ENCODE data around the gene HMOX1. TPM values are rescaled to one million over a fixed set of nuclear protein-coding genes. Genes with fewer than 3 reads are reported as not detected.
"Not testable (repeated sequence)": the region's sequence is repeated elsewhere in the genome, so short reads cannot be mapped to it uniquely, and the experiment has no call there.

Gene HMOX1
- total RNA-seq, 2 donors from 2014 or later, result 0.14 to 0.48 TPM

DNA sequence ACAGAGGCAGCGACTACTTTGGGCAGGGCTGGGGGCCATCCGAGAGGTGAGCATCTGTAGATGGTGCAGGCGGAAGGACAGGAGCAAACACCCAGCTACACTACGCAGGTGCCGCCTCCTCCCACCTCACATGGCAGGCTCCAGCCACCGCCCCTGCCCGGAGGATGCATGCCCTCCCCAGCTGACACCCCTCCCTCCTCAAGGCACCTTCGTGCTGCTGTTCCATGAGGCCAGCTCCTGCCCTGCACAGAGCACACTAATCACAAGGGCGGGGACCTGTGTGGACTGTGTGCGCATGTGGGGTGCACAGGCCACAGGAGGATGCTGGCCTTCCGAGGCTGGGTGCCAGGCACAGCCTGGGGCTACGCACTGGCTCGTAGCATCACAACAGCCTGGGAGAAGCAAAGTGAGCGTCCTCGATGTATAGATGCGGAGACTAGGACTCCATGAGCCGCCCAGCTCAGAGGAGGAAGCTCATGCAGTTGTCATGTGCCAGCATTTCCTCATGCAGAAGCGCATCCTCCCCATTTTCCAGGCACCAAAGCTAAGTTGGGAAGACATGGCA lies 32.8 kb upstream of the HMOX1 start:
- ATAC-seq (no peak), DNase-seq (ENCODE audit: low spot score in 2 of 2) (no peak)
- Mint-ChIP-seq H3K36me3 (no peaks in the 10 kb centered on the region), H3K27ac (peak overlapping the region in 1 of 2 donors; percentile 5), H3K9me3 (no peaks in the 10 kb centered on the region)

DNA sequence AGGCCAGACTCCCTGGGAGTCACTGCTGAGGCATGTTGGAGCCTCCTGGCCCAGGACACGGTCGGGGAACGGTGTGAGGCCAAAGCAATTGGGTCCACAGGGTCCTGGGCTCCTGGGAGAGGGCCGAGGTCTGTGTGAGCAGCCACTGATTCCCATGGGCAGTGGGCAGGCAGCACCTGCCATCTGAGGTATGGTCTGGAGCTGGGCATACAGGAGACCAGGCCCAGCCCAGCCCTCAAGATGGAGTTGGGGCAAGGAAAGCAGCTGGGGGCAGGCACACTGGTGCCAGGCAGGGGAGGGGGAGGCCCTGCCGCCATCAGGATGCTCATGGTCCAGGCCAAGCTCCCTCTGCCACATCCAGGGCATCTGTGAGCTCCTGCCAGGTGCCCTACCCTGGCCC lies 32.2 kb upstream of the HMOX1 start:
- ATAC-seq, result no peak
- Mint-ChIP-seq H3K36me3 (no peaks in the 10 kb centered on the region), H3K9me3 (no peaks in the 10 kb centered on the region), H3K27ac (peak overlapping the region in 1 of 2 donors; percentile 5)
- no peak for DNase-seq (ENCODE audit: low spot score in 2 of 2)

DNA sequence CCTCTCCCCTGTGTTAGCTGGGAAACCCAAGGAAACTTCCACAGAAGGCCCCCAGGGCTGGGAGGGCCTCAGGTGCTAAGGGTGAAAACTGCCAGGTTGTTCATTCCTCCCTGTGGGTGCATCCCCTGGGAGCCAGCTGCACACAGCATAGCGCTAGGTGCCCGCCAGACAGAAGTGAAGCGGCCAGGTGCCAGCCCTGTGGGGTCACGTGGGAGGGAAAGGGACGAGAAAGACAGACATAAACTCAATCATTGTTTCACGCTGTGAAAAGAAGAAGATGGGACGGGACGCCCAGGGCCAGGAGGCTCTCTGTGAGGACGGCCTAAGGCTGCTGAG lies 31.6 kb upstream of the HMOX1 start:
- no peaks in the 10 kb centered on the region for H3K9me3 Mint-ChIP-seq
- ATAC-seq (no peak), DNase-seq (ENCODE audit: low spot score in 2 of 2) (no peak)
- peak overlapping the region; percentile 58 to 60 for H3K27ac Mint-ChIP-seq
- H3K36me3 Mint-ChIP-seq, result no peaks in the 10 kb centered on the region

DNA sequence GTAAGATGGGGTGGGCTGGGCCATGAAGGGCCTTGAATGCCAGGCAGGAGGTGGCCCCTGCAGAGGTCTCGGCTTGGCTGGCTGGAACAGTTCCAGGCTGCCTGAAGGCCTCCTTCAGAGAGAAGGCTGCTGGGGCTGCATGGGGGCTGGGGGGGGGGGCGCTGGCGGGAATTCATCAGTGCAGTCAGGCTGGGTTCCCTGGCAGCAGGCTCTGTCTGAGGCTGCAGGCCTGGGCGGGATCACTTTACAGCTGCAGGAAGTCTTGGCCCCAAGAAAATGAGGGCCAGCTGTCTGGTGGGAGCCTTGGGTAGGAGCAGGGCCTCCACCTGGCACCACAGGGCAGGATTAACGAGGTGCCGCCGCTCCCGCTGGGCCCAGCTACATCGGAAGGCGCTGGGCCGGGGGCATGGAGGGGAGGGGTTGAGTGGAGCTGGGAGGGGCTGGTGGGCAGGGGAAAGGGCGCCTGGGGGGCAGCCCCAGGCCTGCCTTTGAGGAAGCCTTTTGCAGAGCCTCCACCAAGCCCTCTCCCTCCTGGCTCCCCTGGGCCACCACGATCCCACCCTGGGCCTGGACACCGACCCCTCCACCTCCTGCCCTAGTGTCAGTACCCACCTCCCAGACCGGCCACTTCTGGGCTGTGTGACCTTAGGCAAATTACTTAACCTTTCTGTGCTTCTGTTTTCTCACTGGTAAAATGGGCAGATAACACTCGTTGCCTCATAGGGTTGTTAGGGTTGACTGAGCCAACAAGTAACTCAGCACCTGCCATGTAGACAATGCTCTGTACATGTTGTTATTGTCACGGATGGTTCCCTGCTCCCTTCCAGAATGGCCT lies 31.0 kb upstream of the HMOX1 start:
- H3K36me3 Mint-ChIP-seq, result no peaks in the 10 kb centered on the region
- no peaks in the 10 kb centered on the region for H3K9me3 Mint-ChIP-seq
- H3K27ac Mint-ChIP-seq, result peak overlapping the region; percentile 58 to 76
- ATAC-seq (peak in 1 of 2 donors; percentile 4), DNase-seq (ENCODE audit: low spot score in 2 of 2) (no peak)

DNA sequence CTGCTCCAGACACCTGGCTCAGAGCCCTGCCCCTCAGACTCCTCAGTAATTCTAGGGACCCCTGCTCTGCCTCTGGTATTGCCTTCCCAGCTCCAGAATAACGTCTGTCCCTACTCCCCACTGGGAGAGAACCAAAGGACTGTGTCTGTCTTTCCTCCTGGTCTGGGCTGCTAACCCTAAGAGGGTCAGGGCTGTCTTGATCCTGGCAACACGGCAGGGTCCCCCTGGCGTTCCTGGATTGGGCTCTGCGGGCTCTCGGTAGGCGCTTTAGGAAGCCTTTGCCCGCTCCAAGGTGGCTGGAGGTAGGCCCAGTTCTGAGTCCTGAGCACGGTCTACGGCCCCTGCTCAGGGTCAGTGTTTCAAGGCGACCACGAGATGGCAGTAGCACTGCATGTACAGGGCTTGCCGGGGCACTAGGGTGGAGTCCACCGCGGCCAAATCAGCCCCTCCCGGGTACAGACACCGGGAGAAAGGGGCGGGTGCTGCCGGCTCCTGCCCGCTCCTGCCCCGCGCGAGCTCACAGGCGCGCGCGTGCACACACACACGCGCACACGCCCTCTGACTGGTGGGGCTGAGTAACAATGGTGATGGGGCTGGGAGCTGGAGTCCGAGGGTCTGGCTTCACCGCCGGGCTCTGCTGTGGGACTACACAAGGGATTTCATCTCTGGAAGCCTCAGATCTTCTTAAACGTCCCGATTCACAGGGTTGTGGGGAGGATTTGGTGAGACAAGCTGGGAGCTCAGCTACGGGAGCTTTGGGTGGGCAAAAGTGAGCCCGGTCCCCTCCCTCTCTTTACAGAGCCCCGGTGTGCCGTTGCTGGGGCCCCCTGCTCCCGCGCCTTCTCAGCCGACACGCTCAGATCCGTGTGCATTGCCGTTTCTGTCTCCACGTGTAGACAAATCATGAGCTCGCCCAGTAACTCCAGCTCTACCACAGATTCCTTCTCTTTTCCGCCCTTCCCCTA lies 30.1 kb upstream of the HMOX1 start:
- Mint-ChIP-seq H3K9me3 (no peaks in the 10 kb centered on the region), H3K36me3 (no peaks in the 10 kb centered on the region), H3K27ac (peak overlapping the region; percentile 70 to 76)
- ATAC-seq, result peak; percentile 83 to 93
- peak; percentile 83 to 87 for DNase-seq (ENCODE audit: low spot score in 2 of 2)

DNA sequence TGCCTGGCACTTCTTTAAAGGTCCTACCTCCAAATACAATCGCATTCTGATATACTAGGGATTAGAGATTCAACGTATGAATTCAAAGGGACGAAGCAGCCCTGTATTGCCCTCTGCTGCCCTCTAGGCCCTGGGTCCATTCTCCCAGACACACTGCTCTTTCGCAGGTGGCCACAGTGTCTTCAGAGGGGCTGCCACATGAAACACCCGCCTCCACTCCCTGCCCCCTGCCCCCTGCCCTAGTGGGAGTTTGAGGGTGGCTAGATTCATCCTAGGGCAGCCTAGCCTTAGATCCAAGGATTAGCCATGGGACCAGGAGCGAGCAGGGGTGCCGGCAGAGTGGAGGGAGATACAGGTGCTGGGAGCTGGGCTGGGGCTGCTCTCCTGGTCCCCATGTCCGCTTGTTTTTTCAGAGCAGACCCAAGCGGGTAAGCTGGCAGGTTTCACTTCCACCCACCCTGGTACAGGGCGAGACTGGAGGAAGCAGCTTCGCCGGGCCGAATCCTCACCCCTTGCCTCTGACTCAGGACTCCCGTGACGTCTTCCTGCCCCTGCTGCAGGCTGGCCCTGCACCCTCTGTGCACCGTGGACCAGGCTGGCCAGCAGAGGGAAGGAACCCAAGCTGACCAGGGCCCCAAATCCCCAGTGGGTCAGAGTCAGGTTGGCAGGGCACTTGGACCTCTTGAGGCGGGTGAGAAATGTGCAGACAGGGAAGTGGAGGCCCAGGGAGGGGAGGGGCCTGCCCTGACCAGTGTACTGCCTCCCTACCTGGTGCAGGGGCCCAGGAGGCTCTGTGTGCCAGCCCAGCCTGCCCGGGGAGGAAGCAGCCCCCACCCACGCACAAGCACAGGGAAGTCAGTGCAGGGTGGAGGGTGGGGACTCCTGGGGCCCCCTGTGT lies 28.4 kb upstream of the HMOX1 start:
- peak; percentile 34 to 79 for DNase-seq (ENCODE audit: low spot score in 2 of 2)
- Mint-ChIP-seq H3K27ac (peak overlapping the region; percentile 83 to 85), H3K9me3 (no peaks in the 10 kb centered on the region), H3K36me3 (no peaks in the 10 kb centered on the region)
- peak; percentile 38 to 85 for ATAC-seq

DNA sequence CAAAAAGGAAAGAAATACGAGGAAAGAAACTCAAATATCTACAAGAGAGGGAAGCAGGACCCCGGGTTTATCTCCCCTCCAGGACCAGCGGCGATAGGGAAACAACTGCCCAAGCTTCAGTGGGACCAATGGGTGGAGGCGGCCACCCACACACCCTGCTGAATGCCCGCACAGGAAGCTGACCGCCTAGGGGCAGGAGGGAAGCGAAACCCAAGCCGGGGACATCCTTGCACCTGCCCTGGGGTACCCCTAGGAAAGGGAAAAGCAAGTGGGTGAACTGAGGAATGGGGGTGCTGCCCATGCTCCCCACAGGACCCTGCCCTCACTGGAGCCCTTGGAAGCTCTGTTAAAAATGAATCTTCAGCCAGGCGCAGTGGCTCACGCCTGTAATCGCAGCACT lies 27.6 kb upstream of the HMOX1 start:
- Mint-ChIP-seq H3K36me3 (no peaks in the 10 kb centered on the region), H3K27ac (no peak overlapping the region), H3K9me3 (no peaks in the 10 kb centered on the region)
- ATAC-seq (no peak), DNase-seq (ENCODE audit: low spot score in 2 of 2) (no peak)

DNA sequence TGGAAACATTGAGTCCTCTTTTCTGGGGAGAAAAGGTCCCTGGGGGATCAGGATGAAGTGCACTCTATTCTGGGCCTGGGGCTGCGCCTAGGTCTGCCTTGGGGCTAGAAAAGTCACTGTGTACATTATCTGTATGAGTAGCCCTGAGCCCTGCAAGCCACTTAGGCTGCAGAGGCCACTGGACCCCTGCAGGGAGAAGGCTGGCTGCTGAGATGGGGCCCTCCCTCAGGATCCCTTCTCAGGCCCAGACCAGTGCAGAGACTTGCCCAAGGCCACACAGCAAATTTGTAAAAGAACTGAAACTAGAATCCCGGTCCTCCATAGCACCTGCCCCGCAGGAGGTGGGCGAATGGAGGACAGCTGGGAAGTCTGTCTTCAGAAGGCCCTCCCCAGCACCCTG lies 26.8 kb upstream of the HMOX1 start:
- Mint-ChIP-seq H3K36me3 (no peaks in the 10 kb centered on the region), H3K27ac (no peak overlapping the region), H3K9me3 (no peaks in the 10 kb centered on the region)
- ATAC-seq (no peak), DNase-seq (ENCODE audit: low spot score in 2 of 2) (no peak)

DNA sequence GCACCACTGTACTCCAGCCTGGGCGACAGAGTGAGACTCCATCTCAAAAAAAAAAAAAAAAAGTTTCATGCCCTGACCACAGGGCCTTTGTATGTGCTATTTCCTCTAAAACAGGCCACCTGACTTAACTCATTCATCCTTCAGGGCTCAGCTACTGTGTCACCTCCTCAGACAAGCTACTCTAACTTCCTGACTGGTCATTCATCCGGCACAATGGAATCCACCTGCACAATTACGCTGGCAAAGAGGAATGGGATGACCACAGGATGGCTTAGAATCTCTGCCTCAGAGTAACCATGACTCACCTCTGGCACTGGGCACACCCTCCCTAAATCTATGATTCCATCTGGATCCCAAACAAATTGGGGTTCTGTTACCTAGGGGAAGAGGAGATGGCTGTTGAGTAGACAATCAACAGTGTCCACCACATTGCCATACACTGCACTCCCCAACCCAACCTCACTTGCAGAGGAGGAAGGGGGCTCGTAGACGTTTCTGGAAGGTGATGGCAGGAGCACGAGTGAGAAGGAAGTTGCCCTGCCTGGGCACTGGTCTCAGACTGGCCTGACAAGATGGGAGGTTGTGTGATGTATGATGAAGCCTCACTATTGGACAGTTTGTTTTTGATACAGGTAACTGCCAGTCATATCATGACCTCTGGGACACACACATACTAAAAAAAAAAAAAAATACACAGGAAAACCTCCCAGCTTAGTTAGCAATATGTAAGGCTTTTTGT lies 22.8 kb upstream of the HMOX1 start:
- Mint-ChIP-seq H3K9me3 (no peaks in the 10 kb centered on the region), H3K27ac (no peak overlapping the region), H3K36me3 (no peaks in the 10 kb centered on the region)
- peak in 1 of 2 donors; percentile 51 for ATAC-seq
- no peak for DNase-seq (ENCODE audit: low spot score in 2 of 2)

DNA sequence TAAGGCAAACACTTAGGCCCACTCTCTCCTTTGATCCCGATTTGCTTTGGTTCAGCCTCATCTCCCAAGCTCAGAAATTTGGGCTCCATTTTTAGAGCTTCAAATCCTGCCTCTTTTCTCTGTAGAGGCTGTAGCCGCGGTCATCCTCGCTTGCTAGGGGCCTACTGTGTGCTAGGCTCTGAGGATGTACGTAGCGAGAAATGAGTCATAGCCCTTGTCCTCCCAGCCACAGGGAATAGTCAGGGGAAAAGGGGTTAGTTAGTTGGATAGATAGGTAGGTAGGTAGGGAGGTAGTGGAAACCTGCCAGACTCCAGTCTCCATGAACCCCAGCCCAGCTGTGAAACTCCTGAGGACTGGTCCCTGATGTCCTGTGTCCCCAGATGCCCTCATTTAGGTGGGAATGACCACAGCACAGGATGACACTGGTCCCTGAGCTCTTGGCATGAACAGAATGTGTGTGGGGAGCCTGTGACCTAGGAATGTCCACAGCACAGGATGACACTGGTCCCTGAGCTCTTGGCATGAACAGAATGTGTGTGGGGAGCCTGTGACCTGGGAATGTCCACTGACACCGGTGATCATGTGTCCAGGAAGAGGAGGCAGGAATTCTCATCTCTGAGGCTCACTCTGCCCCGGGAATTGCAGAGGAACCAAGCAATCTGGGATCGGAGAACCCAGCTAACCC lies 21.4 kb upstream of the HMOX1 start:
- DNase-seq (ENCODE audit: low spot score in 2 of 2) (no peak), ATAC-seq (no peak)
- Mint-ChIP-seq H3K9me3 (no peaks in the 10 kb centered on the region), H3K36me3 (no peaks in the 10 kb centered on the region), H3K27ac (no peak overlapping the region)

DNA sequence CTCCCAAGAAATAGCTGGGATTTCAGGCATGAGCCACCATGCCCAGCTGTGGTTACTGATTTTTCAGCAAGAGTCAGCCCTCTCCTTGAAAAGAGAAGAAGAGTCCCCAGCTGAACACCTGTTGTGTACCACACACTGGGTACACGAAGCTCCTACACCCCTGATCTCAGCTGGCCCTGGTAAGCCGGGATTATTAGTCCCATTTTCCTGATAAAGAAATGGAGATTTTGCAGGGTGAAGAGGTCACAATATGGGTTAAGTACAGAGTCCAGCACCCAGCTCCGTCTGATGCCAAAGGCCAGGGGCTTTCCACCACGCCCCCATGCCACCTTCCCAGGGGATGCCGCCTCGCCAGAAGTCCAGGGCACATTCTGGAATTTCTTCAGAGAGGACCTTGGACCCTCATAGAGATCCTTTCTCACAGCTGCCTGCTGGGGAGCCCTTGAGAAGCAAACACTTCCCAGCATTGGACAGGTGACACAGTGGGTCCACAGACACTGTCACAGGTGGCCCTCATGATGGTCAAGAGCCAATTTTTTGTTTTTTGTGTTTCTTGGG lies 19.8 kb upstream of the HMOX1 start:
- no peaks in the 10 kb centered on the region for H3K9me3 Mint-ChIP-seq
- ATAC-seq (no peak), DNase-seq (ENCODE audit: low spot score in 2 of 2) (no peak)
- H3K27ac Mint-ChIP-seq, result peak overlapping the region in 1 of 2 donors; percentile 56
- no peaks in the 10 kb centered on the region for H3K36me3 Mint-ChIP-seq

DNA sequence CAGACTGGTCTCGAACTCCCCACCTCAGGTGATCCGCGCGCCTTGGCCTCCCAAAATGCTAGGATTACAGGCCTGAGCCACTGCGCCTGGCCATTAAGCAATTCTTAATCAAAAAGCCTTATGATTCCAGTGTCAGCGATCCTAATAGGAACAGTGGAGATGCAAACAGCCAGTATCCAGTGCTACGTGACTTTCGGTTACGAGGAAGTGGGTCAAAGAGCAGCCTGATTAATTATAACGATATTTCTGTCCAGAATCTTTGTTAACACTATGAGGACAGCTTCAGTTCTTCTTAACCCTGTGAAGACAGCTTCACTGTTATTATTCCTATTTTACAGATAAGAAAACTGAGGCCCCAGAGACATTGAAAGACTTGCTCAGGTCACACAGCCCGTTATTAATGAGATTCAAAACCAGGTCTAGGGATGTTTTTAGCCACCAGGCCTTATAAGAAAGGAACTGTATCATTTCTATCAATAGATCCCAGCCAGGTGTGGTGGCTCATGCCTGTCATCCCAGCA lies 17.3 kb upstream of the HMOX1 start:
- Mint-ChIP-seq H3K36me3 (no peaks in the 10 kb centered on the region), H3K9me3 (no peaks in the 10 kb centered on the region), H3K27ac (no peak overlapping the region)
- no peak for ATAC-seq
- DNase-seq (ENCODE audit: low spot score in 2 of 2), result no peak

DNA sequence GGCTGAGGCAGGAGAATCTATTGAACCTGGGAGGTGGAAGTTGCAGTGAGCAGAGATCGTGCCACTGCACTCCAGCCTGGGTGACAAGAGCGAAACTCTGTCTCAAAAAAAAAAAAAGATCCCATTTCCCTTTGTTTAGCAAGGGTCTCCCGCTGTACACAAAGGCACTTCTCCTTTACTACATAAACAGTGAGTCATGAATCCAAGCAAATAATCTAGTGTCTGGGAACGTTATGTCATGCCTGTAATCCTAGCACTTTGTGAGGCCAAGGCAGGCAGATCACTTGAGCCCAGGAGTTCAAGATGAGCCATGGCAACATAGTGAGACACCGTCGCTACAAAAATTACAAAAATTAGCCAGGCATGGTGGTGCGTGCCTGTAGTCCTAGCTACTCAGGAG lies 16.7 kb upstream of the HMOX1 start:
- H3K27ac Mint-ChIP-seq; H3K36me3 Mint-ChIP-seq; ATAC-seq; H3K9me3 Mint-ChIP-seq; DNase-seq (ENCODE audit: low spot score in 2 of 2): not testable (repeated sequence)

DNA sequence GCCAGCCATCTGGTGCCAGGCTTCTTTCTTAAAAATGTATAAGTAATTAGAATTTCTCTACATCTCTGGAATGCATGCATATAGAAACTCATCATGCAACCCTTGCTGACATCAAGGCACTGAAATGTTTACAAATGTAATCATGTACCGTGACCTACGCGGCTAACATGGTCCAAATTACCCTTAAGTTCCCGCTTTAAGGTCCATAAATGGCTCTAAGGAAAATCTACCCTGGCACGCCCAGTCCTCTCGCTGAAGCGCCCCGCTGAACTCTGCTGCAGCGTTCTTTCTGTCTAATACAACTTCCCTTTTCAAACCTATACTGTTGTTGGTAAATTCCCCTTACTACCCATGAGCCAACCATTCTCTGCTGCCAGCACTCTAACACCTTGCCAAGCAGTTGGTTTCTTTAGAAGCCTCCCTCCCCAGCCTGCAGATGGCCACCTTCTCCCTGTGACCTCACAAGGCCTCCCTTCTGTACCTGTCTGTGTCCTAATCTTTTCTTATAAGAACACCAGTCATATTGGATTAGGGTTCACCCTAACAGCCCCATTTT lies 13.5 kb upstream of the HMOX1 start:
- Mint-ChIP-seq H3K36me3 (no peaks in the 10 kb centered on the region), H3K9me3 (no peaks in the 10 kb centered on the region), H3K27ac (no peak overlapping the region)
- DNase-seq (ENCODE audit: low spot score in 2 of 2) (no peak), ATAC-seq (no peak)

Data from activated naive CD4-positive, alpha-beta T cell treated with anti-CD3 and anti-CD28 coated beads, Interleukin-2, amount 50 U/mL, for 72 hours (primary cell).